EL (cell line): Measurements from ENCODE around the gene LMO4.

ENCODE experiments used
- DNase-seq: peaks from one replicate; pipeline ENCODE4 v3.0.0-alpha.2; 2016

LMO4 gene

GRCh38 chr1:87328272-87329050, at the start of gene LMO4:
Gene LMO4, plus strand, starts transcription at chr1:87328880. Its CDS starts 3,136 bp downstream, at chr1:87332016.
- peak; percentile 98 for DNase-seq

GRCh38 chr1:87279536-87279875, 49.2 kb upstream of the LMO4 start:
- DNase-seq = no peak

- no peak for DNase-seq
Observed at GRCh38 chr1:87279966-87280535, 48.6 kb upstream of the LMO4 start.

- no peak for DNase-seq
Observed at GRCh38 chr1:87284456-87285240, 44.0 kb upstream of the LMO4 start.

- DNase-seq = peak; percentile 33
Observed at GRCh38 chr1:87291107-87291506, 37.6 kb upstream of the LMO4 start.

GRCh38 chr1:87292684-87293493, 35.8 kb upstream of the LMO4 start:
- DNase-seq = peak; percentile 59

- no peak for DNase-seq
Observed at GRCh38 chr1:87294633-87295032, 34.0 kb upstream of the LMO4 start.

- no peak for DNase-seq
Observed at GRCh38 chr1:87295445-87296110, 33.1 kb upstream of the LMO4 start.

- DNase-seq = no peak
Observed at GRCh38 chr1:87296206-87296605, 32.5 kb upstream of the LMO4 start.

GRCh38 chr1:87299661-87300060, 29.0 kb upstream of the LMO4 start:
- no peak for DNase-seq

- no peak for DNase-seq
Observed at GRCh38 chr1:87300628-87301027, 28.1 kb upstream of the LMO4 start.

GRCh38 chr1:87305151-87305550, 23.5 kb upstream of the LMO4 start:
- DNase-seq = no peak

- no peak for DNase-seq
Observed at GRCh38 chr1:87305762-87306161, 22.9 kb upstream of the LMO4 start.

- no peak for DNase-seq
Observed at GRCh38 chr1:87307306-87307705, 21.4 kb upstream of the LMO4 start.

GRCh38 chr1:87307931-87308330, 20.7 kb upstream of the LMO4 start:
- DNase-seq = no peak

- DNase-seq = no peak
Observed at GRCh38 chr1:87314091-87314490, 14.6 kb upstream of the LMO4 start.

- DNase-seq = no peak
Observed at GRCh38 chr1:87318056-87318650, 10.5 kb upstream of the LMO4 start.

- DNase-seq = no peak
Observed at GRCh38 chr1:87318806-87319205, 9.9 kb upstream of the LMO4 start.

- DNase-seq = peak; percentile 42
Observed at GRCh38 chr1:87325982-87326738, 2.5 kb upstream of the LMO4 start.

- DNase-seq = no peak
Observed at GRCh38 chr1:87327376-87328271, 1.1 kb upstream of the LMO4 start.
